GM21619 (cell line): ENCODE data around the gene VEGFB.

Experiments
- ATAC-seq: cut with Tn5 transposase; IDR thresholded peaks from one replicate; pipeline ENCODE4 v1.9.1; 2021; ENCODE audit not compliant: unreplicated experiment

VEGFB gene

GRCh38 chr11:64276653-64277431, 42.5 kb downstream of the VEGFB start:
- ATAC-seq, result no peak

- no peak for ATAC-seq
These were observed 44.3 kb downstream of the VEGFB start for GRCh38 chr11:64278576-64279190.

GRCh38 chr11:64281957-64282770, 47.8 kb downstream of the VEGFB start:
- no peak for ATAC-seq

- ATAC-seq, result no peak
These were observed 48.7 kb downstream of the VEGFB start for GRCh38 chr11:64283092-64283491.

GRCh38 chr11:64284048-64284961, 49.9 kb downstream of the VEGFB start, which contains the start of gene BAD:
BAD (minus strand) TSS chr11:64284665; CDS start chr11:64284368, 297 bp downstream.
- ATAC-seq, result peak; percentile 70

GRCh38 chr11:64284962-64285884, 50.8 kb downstream of the VEGFB start, which contains the start of gene GPR137:
GPR137 (plus strand) TSS chr11:64285848; CDS start chr11:64286525, 677 bp downstream.
- ATAC-seq, result peak; percentile 55

GRCh38 chr11:64285885-64286800, 51.8 kb downstream of the VEGFB start:
- ATAC-seq, result no peak

- no peak for ATAC-seq
These were observed 52.4 kb downstream of the VEGFB start for GRCh38 chr11:64286801-64287159.

GRCh38 chr11:64287676-64288352, 53.4 kb downstream of the VEGFB start:
- no peak for ATAC-seq

GRCh38 chr11:64288353-64288750, 54.0 kb downstream of the VEGFB start:
- no peak for ATAC-seq
